K562 (cell line): ENCODE results near the gene ASB6. TPM values are rescaled to one million over a fixed set of nuclear protein-coding genes. Genes with fewer than 3 reads are reported as not detected.
A peak's percentile ranks its signal among the peaks of the same experiment; 100 is the strongest.

Experiments
- CCNT2 ChIP-seq: IDR thresholded peaks from 2 replicates; pipeline ENCODE4 v1.6.1; 2011; ENCODE audit warnings: borderline replicate concordance, low read depth, mild to moderate bottlenecking, moderate library complexity, mixed read lengths, low read length; ENCODE audit not compliant: insufficient read length; ENCODE audit errors: extremely low read depth
- CREM ChIP-seq: IDR thresholded peaks from 2 replicates; pipeline ENCODE4 v1.6.1; 2014; ENCODE audit warnings: antibody characterized with exemption, low read depth
- EP400 ChIP-seq: fragments of 450-650 bp; IDR thresholded peaks from 2 replicates; pipeline ENCODE4 v1.6.1; 2017; ENCODE audit warnings: antibody characterized with exemption, mild to moderate bottlenecking, moderate library complexity
- IRF1 ChIP-seq: sonication (generic); formaldehyde crosslinking; IDR thresholded peaks from 2 replicates; pipeline ENCODE4 v1.8.0; 2022; ENCODE audit warnings: missing genetic modification reagents, mild to moderate bottlenecking, borderline replicate concordance
- JUN ChIP-seq, 2 experiments: sonication (generic) in 1 of 2; formaldehyde crosslinking in 1 of 2; IDR thresholded peaks; 2 replicates each; pipeline versions ENCODE4 v1.6.1 to v1.8.0; 2012 to 2022; ENCODE audit warnings: borderline replicate concordance in 2 of 2, mild to moderate bottlenecking in 2 of 2, improper control_type of control experiment in 1 of 2, low read depth in 1 of 2, low read length in 1 of 2, missing genetic modification reagents in 1 of 2
- LARP7 ChIP-seq: fragments of 450-650 bp; IDR thresholded peaks from 2 replicates; pipeline ENCODE4 v1.6.1; 2016
- MYC ChIP-seq, 2 experiments: fragments of 250-450 bp in 1 of 2; sonication (Bioruptor Pico) in 1 of 2; IDR thresholded peaks; 2 replicates each; pipeline versions ENCODE4 v1.5.1 to v1.6.1; 2012 to 2021; ENCODE audit warnings: low read depth in 2 of 2, borderline replicate concordance in 1 of 2, improper control_type of control experiment in 1 of 2, low read length in 1 of 2, mild to moderate bottlenecking in 1 of 2, moderate library complexity in 1 of 2
- NKRF ChIP-seq: fragments of 450-650 bp; IDR thresholded peaks from 2 replicates; pipeline ENCODE4 v1.6.1; 2016; ENCODE audit warnings: borderline replicate concordance
- NR2C2 ChIP-seq, 2 experiments: fragments of 200-800 bp in 1 of 2; sonication (Bioruptor generic) in 1 of 2; sonication (generic) in 1 of 2; formaldehyde crosslinking in 1 of 2; IDR thresholded peaks; 2 replicates each; pipeline versions ENCODE4 v1.6.1 to v1.8.0; 2016 to 2022; ENCODE audit warnings: mild to moderate bottlenecking in 1 of 2, missing compliant biosample characterization in 1 of 2, missing genetic modification characterization in 1 of 2, missing genetic modification reagents in 1 of 2
- NRF1 ChIP-seq, 2 experiments: fragments of 450-650 bp; IDR thresholded peaks in 1 of 2; conservative IDR thresholded peaks in 1 of 2; 2 replicates each; pipeline ENCODE4 v1.6.1; 2014; ENCODE audit warnings: mild to moderate bottlenecking in 2 of 2
- PRPF4 ChIP-seq: fragments of 200-400 bp; formaldehyde crosslinking; IDR thresholded peaks from one replicate; pipeline ENCODE4 v1.6.1; 2017; ENCODE audit warnings: low read length, low read depth, mild to moderate bottlenecking; ENCODE audit not compliant: insufficient read depth, poor library complexity, severe bottlenecking
- RB1 ChIP-seq: fragments of 450-650 bp; IDR thresholded peaks from 2 replicates; pipeline ENCODE4 v1.6.1; 2017; ENCODE audit warnings: low read depth, mild to moderate bottlenecking
- RFX1 ChIP-seq: fragments of 450-650 bp; IDR thresholded peaks from 2 replicates; pipeline ENCODE4 v1.6.1; 2016; ENCODE audit warnings: mild to moderate bottlenecking, moderate library complexity
- SETDB1 ChIP-seq: IDR thresholded peaks from one replicate; pipeline ENCODE4 v1.6.1; 2012; ENCODE audit warnings: low read length, control low read depth, inconsistent platforms
- STAT5A ChIP-seq: IDR thresholded peaks from 2 replicates; pipeline ENCODE4 v1.6.1; 2012; ENCODE audit warnings: low read length, inconsistent platforms, borderline replicate concordance
- polyA plus RNA-seq, 8 experiments: library from polyadenylated mRNA; depleted of rRNA in 4 of 8; stranded (reverse) in 5 of 8; unstranded in 3 of 8; fragments of >200 nt; fragmentation: Nextera tagmentation in 2 of 8; fragmentation: Illumina TruSeq in 1 of 8; extraction: Ambion mirVana in 2 of 8; extraction: Trizol in 1 of 8; gene quantifications; 2 replicates each; pipeline versions ENCODE4 v1.2.1 to v1.2.3, GENCODE V29; 2011 to 2014; ENCODE audit warnings: inconsistent platforms in 1 of 8, missing spikeins in 1 of 8
- total RNA-seq, 7 experiments: library from RNA; depleted of rRNA in 6 of 7; stranded (reverse); fragments of >200 nt in 6 of 7; fragmentation: Illumina TruSeq in 2 of 7; extraction: Trizol in 2 of 7; gene quantifications; 2 replicates each; pipeline versions ENCODE4 v1.2.1 to v1.2.3, GENCODE V29; 2011 to 2021; ENCODE audit warnings: low replicate concordance in 1 of 7
- TF ChIP-seq, protein P1 (sequence below), 2 experiments: fragments of 250-450 bp in 1 of 2; fragments of 450-650 bp in 1 of 2; sonication (Bioruptor Pico) in 1 of 2; IDR thresholded peaks; 2 replicates each; pipeline versions ENCODE4 v1.6.1 to v1.8.0; 2016 to 2021; ENCODE audit warnings: mild to moderate bottlenecking in 2 of 2, moderate library complexity in 2 of 2, missing compliant biosample characterization in 1 of 2, missing genetic modification characterization in 1 of 2
- TF ChIP-seq, protein P2 (sequence below): sonication (generic); formaldehyde crosslinking; IDR thresholded peaks from 2 replicates; pipeline ENCODE4 v1.9.0; 2022; ENCODE audit warnings: mild to moderate bottlenecking, missing genetic modification reagents
- TF ChIP-seq, protein P3 (sequence below), 2 experiments: fragments of 200-800 bp in 1 of 2; sonication (Bioruptor generic) in 1 of 2; sonication (generic) in 1 of 2; formaldehyde crosslinking in 1 of 2; IDR thresholded peaks in 1 of 2; conservative IDR thresholded peaks in 1 of 2; 2 replicates each; pipeline versions ENCODE4 v1.5.0 to v1.6.1; 2016 to 2020; ENCODE audit warnings: missing compliant biosample characterization in 1 of 2, missing genetic modification characterization in 1 of 2, missing genetic modification reagents in 1 of 2

ASB6 gene
- total and polyA plus RNA-seq, 9 of the 15 experiments (the other 6 are each of a cell fraction or from before 2014, with no cell fraction given) = 0.92 to 17.8 (median 11.3) TPM

DNA sequence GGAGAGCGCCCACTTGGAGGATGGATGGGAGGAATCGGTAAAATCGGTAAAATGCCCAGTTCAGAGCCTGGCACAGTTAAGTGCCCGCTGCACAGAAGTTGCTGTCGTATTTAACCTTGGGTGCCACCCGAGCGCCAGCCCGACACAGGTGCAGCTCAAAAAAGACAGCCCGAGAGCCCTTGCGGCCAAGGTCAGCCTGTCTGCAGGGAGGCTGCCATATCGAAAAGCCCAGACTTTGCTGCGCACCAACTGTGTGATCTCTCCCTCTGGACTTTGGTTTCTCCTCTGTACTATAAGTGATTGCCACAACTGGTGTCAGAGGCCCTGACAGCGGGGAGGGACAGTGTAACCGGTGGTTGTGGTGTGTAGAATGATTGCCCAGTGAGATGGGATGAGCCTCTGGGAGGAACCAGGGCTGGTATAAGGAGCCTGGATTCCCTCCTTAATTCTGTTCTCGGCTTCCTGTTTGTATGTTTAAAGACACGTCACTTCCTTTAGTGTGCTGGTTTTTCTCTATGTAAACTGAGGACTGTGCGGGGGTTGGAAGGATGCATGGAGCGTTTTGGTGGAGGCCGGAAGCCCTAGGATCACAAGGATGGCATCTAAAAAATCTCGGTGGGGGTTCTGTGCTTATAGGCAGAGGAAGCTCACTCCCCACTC lies 15.2 kb downstream of the ASB6 start (continued):
- TF ChIP-seq, protein P1, sequence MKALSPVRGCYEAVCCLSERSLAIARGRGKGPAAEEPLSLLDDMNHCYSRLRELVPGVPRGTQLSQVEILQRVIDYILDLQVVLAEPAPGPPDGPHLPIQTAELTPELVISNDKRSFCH (CRISPR knock-in tag; IDR thresholded peaks at IDR 0.05) = no peak
- TF ChIP-seq, protein P1 (tag; IDR thresholded peaks at IDR 0.05) = no peak
- TF ChIP-seq RFX1 (no peak), JUN (IDR thresholded peaks at IDR 0.05; ENCODE audit: borderline replicate concordance, low read depth, low read length) (no peak), JUN (CRISPR knock-in tag; IDR thresholded peaks at IDR 0.05; ENCODE audit: borderline replicate concordance) (no peak), IRF1 (CRISPR knock-in tag) (0 out of 2 replicates have a peak, but pooled peaks have one; percentile 15), STAT5A (no peak), EP400 (no peak), MYC (IDR thresholded peaks at IDR 0.05; ENCODE audit: low read depth, low read length) (no peak), MYC (CRISPR knock-in tag; IDR thresholded peaks at IDR 0.05; ENCODE audit: borderline replicate concordance, low read depth) (no peak), NKRF (peak; percentile 13; the same call in 1 of the 2 replicates), NRF1 (conservative IDR thresholded peaks at IDR 0.05 in 1 of 2, IDR thresholded peaks at IDR 0.05 in 1 of 2) (no peak), RB1 (no peak), CCNT2 (no peak), NR2C2 (CRISPR knock-in tag; IDR thresholded peaks at IDR 0.05) (no peak), NR2C2 (tag; IDR thresholded peaks at IDR 0.05) (0 out of 2 replicates have a peak, but pooled peaks have one; percentile 11), LARP7 (no peak), CREM (0 out of 2 replicates have a peak, but pooled peaks have one; percentile 10), PRPF4 (no peak), SETDB1 (no peak)
- TF ChIP-seq, protein P2, sequence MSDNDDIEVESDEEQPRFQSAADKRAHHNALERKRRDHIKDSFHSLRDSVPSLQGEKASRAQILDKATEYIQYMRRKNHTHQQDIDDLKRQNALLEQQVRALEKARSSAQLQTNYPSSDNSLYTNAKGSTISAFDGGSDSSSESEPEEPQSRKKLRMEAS = no peak
- TF ChIP-seq, protein P3, sequence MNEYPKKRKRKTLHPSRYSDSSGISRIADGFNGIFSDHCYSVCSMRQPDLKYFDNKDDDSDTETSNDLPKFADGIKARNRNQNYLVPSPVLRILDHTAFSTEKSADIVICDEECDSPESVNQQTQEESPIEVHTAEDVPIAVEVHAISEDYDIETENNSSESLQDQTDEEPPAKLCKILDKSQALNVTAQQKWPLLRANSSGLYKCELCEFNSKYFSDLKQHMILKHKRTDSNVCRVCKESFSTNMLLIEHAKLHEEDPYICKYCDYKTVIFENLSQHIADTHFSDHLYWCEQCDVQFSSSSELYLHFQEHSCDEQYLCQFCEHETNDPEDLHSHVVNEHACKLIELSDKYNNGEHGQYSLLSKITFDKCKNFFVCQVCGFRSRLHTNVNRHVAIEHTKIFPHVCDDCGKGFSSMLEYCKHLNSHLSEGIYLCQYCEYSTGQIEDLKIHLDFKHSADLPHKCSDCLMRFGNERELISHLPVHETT (CRISPR knock-in tag; conservative IDR thresholded peaks at IDR 0.05 in 1 of 2, IDR thresholded peaks at IDR 0.05 in 1 of 2) = no peak
